Endothelial cell of umbilical vein (primary cell): ENCODE data around the gene MRTFA. TPM values are rescaled to one million over a fixed set of nuclear protein-coding genes. Genes with fewer than 3 reads are reported as not detected.

Experiments used
- BruUV-seq: library from RNA; stranded (reverse); fragments of 400-500 nt; replicated peaks from 2 replicates; lab custom pipeline; 2021; lab: Mats Ljungman, UMichigan
- CTCF ChIA-PET: fragments of 300-600, 350-600 bp; sonication (Branson Sonifier 250); formaldehyde crosslinking; loops from one replicate; lab custom pipeline; 2021; ENCODE audit warnings: antibody characterized with exemption, inconsistent platforms; lab: Charles Lee
- POLR2A ChIA-PET: fragments of 300-600, 350-600 bp; sonication (Branson Sonifier 250); formaldehyde crosslinking; loops from one replicate; lab custom pipeline; 2021; ENCODE audit warnings: antibody characterized with exemption, inconsistent platforms; lab: Charles Lee
- DNase-seq: peaks from one replicate; pipeline ENCODE4 v3.0.0-alpha.2; 2011; ENCODE audit warnings: low read depth, low spot score
- FAIRE-seq: peaks from 2 replicates; lab custom pipeline; 2011; peaks lifted over from hg19 to GRCh38; lab: Jason Lieb, UNC
- H2AFZ ChIP-seq: 2 replicates; pipeline ENCODE4 v1.6.0; 2012; ENCODE audit warnings: low read depth, low read length, control low read depth, inconsistent platforms
- H3K27ac ChIP-seq: 2 replicates; pipeline ENCODE4 v1.5.1; 2011; ENCODE audit warnings: low read depth, mild to moderate bottlenecking, control low read depth, low read length, moderate library complexity; ENCODE audit not compliant: insufficient read depth
- H3K27me3 ChIP-seq, 2 experiments: 2 replicates each; pipeline versions ENCODE4 v1.6.0 to v1.6.1; 2011; ENCODE audit warnings: low read length in 2 of 2, mixed read lengths in 1 of 2; ENCODE audit not compliant: control insufficient read depth in 2 of 2, insufficient read depth in 2 of 2
- H3K36me3 ChIP-seq, 2 experiments: 2 replicates in 1 of 2; 3 replicates in 1 of 2; pipeline ENCODE4 v1.5.1; 2011; ENCODE audit warnings: low read length in 2 of 2, mild to moderate bottlenecking in 1 of 2, moderate library complexity in 1 of 2; ENCODE audit not compliant: control insufficient read depth in 2 of 2, insufficient read depth in 2 of 2; ENCODE audit errors: extremely low read depth in 1 of 2
- H3K4me1 ChIP-seq: 3 replicates; pipeline ENCODE4 v1.5.1; 2011; ENCODE audit warnings: mild to moderate bottlenecking, low read length; ENCODE audit not compliant: control insufficient read depth, insufficient read depth; ENCODE audit errors: extremely low read depth
- H3K4me2 ChIP-seq: 2 replicates; pipeline ENCODE4 v1.6.1; 2011; ENCODE audit warnings: low read length, control low read depth, mixed read lengths; ENCODE audit not compliant: insufficient read depth
- H3K4me3 ChIP-seq, 3 experiments: fragments of 200-600 bp in 1 of 3; sonication (generic), shearing (Covaris generic) in 1 of 3; replicated peaks in 1 of 3; 2 replicates each; pipeline ENCODE4 v1.5.1; 2011 to 2016; ENCODE audit warnings: control low read depth in 3 of 3, low read length in 3 of 3, mild to moderate bottlenecking in 2 of 3, inconsistent platforms in 1 of 3, low read depth in 1 of 3, moderate library complexity in 1 of 3; ENCODE audit not compliant: insufficient read depth in 1 of 3
- H3K79me2 ChIP-seq: 2 replicates; pipeline ENCODE4 v1.6.0; 2012; ENCODE audit warnings: low read length, inconsistent platforms; ENCODE audit not compliant: control insufficient read depth, insufficient read depth
- H3K9ac ChIP-seq: replicated peaks from 2 replicates; pipeline ENCODE3; 2011; ENCODE audit warnings: low read length, control low read depth; ENCODE audit not compliant: insufficient read depth; ENCODE audit errors: extremely low read depth
- H3K9me1 ChIP-seq: replicated peaks from 3 replicates; pipeline ENCODE4 v1.6.0; 2011; ENCODE audit warnings: mild to moderate bottlenecking, low read length; ENCODE audit not compliant: control insufficient read depth, insufficient read depth; ENCODE audit errors: extremely low read depth
- H3K9me3 ChIP-seq: replicated peaks from 2 replicates; pipeline ENCODE4 v1.5.1; 2012; ENCODE audit warnings: low read length, inconsistent platforms; ENCODE audit not compliant: control insufficient read depth, insufficient read depth
- H4K20me1 ChIP-seq: replicated peaks from 2 replicates; pipeline ENCODE3; 2011; ENCODE audit warnings: mild to moderate bottlenecking, low read length; ENCODE audit not compliant: control insufficient read depth, insufficient read depth; ENCODE audit errors: extremely low read depth
- CTCF ChIP-seq, 2 donors: IDR thresholded peaks; 1 replicate in 1 of 2; 2 replicates in 1 of 2; pipeline ENCODE4 v1.5.1; 2011; ENCODE audit warnings: low read length in 2 of 2, mild to moderate bottlenecking in 2 of 2, moderate library complexity in 2 of 2, control low read depth in 1 of 2, inconsistent platforms in 1 of 2, low read depth in 1 of 2; ENCODE audit not compliant: insufficient read depth in 1 of 2; ENCODE audit errors: extremely low read depth in 1 of 2
- EZH2 ChIP-seq: IDR thresholded peaks from 2 replicates; pipeline ENCODE4 v1.6.1; 2012; ENCODE audit warnings: borderline replicate concordance, low read depth, mild to moderate bottlenecking, moderate library complexity, low read length, inconsistent platforms; ENCODE audit not compliant: severe bottlenecking
- FOS ChIP-seq: IDR thresholded peaks from 2 replicates; pipeline ENCODE4 v1.6.1; 2011; ENCODE audit warnings: mild to moderate bottlenecking, low read length, moderate library complexity, borderline replicate concordance; ENCODE audit not compliant: insufficient read depth
- GATA2 ChIP-seq: IDR thresholded peaks from 2 replicates; pipeline ENCODE4 v1.7.0; 2011; ENCODE audit warnings: low read depth, mild to moderate bottlenecking, moderate library complexity, mixed read lengths, low read length; ENCODE audit not compliant: insufficient read length, insufficient read depth
- JUN ChIP-seq: IDR thresholded peaks from 2 replicates; pipeline ENCODE4 v1.6.1; 2011; ENCODE audit warnings: borderline replicate concordance, low read depth; ENCODE audit not compliant: insufficient read length, insufficient read depth
- MYC ChIP-seq: IDR thresholded peaks from one replicate; pipeline ENCODE4 v1.6.1; 2011; ENCODE audit warnings: mild to moderate bottlenecking, low read depth, low read length
- POLR2A ChIP-seq: IDR thresholded peaks from 2 replicates; pipeline ENCODE4 v1.6.1; 2012; ENCODE audit warnings: low read depth, mild to moderate bottlenecking, control low read depth, low read length
- POLR2AphosphoS5 ChIP-seq: IDR thresholded peaks from 2 replicates; pipeline ENCODE4 v1.6.1; 2012; ENCODE audit warnings: low read depth, mild to moderate bottlenecking, control low read depth, low read length, moderate library complexity; ENCODE audit not compliant: insufficient read depth
- dilution Hi-C: fragments of 300-500 bp; cut with MboI; formaldehyde crosslinking; loops from one replicate; pipeline ENCODE4 v1.15.0; 2019; ENCODE audit warnings: low sequenced_read_pairs; ENCODE audit not compliant: extremely low pct_ligation_motif_present
- intact Hi-C: fragments of 100-400 bp; cut with micrococcal nuclease; formaldehyde crosslinking; loops from one replicate; pipeline ENCODE4 v1.10.0; 2022
- polyA plus RNA-seq, 4 experiments: library from polyadenylated mRNA; depleted of rRNA in 3 of 4; stranded (reverse) in 3 of 4; unstranded in 1 of 4; fragments of >200 nt; gene quantifications; 2 replicates each; pipeline versions ENCODE4 v1.2.1 to v1.2.3, GENCODE V29; 2011 to 2012; ENCODE audit warnings: missing spikeins in 1 of 4
- total RNA-seq: library from RNA; stranded (reverse); gene quantifications from 2 replicates; pipeline ENCODE4 v1.2.3, GENCODE V29; 2021
- TF ChIP-seq, protein P1 (sequence below): IDR thresholded peaks from 2 replicates; pipeline ENCODE4 v1.6.1; 2011; ENCODE audit not compliant: insufficient read depth, insufficient read length

MRTFA gene
- total and polyA plus RNA-seq, 2 donors (not counting 3 experiments of a cell fraction or from before 2014, with no cell fraction given): 13.6 to 44.1 TPM

DNA sequence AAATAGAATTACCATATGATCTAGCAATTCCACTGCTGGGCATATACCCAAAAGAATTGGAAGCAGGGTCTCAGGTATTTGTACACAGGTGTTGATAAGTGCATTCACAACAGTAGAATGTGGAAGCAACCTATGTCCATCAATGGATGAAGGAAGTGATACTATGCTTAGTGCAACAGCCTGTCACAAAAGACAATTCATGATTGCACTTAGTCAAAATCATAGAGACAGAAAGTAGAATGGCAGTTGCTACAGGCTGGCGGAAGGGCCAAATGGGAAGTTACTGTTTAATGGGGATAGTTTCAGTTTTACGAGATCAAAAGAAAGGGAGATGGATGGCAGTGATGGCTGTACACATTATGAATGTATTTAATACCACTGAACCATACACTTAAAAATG is 224.1 kb downstream of the MRTFA start:
- no peaks in the 10 kb centered on the region for H3K9me1 ChIP-seq
- intact Hi-C loops (no loop called here), dilution Hi-C loops (no loop called here)
- H3K9me3 ChIP-seq: no peaks in the 10 kb centered on the region
- no peak overlapping the region for H3K4me2 ChIP-seq
- DNase-seq (no peak), FAIRE-seq (no peak)
- no peak overlapping the region for H3K27ac ChIP-seq
- no peaks in the 10 kb centered on the region for H3K27me3 ChIP-seq
- no peaks in the 10 kb centered on the region for H4K20me1 ChIP-seq
- ChIA-PET CTCF (no interaction called here), POLR2A (no interaction called here)
- no peaks in the 10 kb centered on the region for H3K79me2 ChIP-seq
- H3K9ac ChIP-seq: no peak overlapping the region
- H3K4me3 ChIP-seq: no peak overlapping the region
- no peaks in the 10 kb centered on the region for H3K4me1 ChIP-seq
- TF ChIP-seq MYC (no peak), FOS (no peak)
- BruUV-seq: no TSS peak
- no peak overlapping the region for H2AFZ ChIP-seq
- peaks cover 0 to 49% of the 10 kb centered on the region in 2 experiments for H3K36me3 ChIP-seq

DNA sequence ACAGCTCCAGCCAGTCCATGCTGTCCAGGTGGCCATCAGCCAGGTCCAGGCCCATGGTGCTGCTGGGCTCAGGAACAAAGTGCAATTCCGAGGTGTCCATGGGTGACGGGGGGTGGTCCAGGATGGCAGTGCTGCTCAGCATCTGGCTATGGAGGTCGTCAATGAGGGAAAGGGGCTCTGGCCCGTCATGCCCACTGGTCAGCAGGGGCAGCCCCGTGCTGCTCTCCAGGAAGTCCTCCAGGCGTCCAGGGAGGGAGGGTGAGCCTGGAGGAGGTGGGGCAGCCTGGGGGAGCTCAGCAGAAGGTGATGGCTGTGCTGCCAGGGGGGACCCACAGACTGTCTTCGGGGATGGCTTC is 225.0 kb downstream of the MRTFA start:
- Histone ChIP-seq H4K20me1 (no peaks in the 10 kb centered on the region), H3K9me3 (no peaks in the 10 kb centered on the region), H3K4me3 (no peak overlapping the region), H3K4me1 (no peaks in the 10 kb centered on the region), H3K9me1 (no peaks in the 10 kb centered on the region), H3K9ac (no peak overlapping the region), H3K4me2 (no peak overlapping the region), H3K36me3 (peaks cover 0 to 52% of the 10 kb centered on the region in 2 experiments), H3K27me3 (no peaks in the 10 kb centered on the region), H3K27ac (no peak overlapping the region), H3K79me2 (no peaks in the 10 kb centered on the region), H2AFZ (no peak overlapping the region)
- POLR2A ChIA-PET: no interaction called here
- no TSS peak for BruUV-seq
- intact Hi-C loops: no loop called here
- TF ChIP-seq MYC: no peak
- TF ChIP-seq GATA2: no peak
- no peak for TF ChIP-seq POLR2A
- TF ChIP-seq EZH2: no peak
- TF ChIP-seq CTCF (IDR thresholded peaks at IDR 0.05; ENCODE audit: extremely low read depth in 1 of 2, insufficient read depth in 1 of 2, low read depth in 1 of 2, low read length in 2 of 2): no peak
- no peak for TF ChIP-seq POLR2AphosphoS5
- TF ChIP-seq FOS: no peak
- TF ChIP-seq JUN: no peak
- TF ChIP-seq, protein P1, sequence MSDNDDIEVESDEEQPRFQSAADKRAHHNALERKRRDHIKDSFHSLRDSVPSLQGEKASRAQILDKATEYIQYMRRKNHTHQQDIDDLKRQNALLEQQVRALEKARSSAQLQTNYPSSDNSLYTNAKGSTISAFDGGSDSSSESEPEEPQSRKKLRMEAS: no peak
- dilution Hi-C loops: no loop called here
- CTCF ChIA-PET: no interaction called here
- DNase-seq: no peak
- FAIRE-seq: no peak
